GM23248 (cell line): ENCODE measurements around the gene TGFB1.

Experiments
- EZH2 ChIP-seq: fragments of 200-600 bp; sonication (generic); IDR thresholded peaks from 2 replicates; pipeline ENCODE4 v1.6.1; 2018; ENCODE audit warnings: antibody characterized with exemption, mild to moderate bottlenecking; ENCODE audit not compliant: insufficient read depth, poor library complexity, severe bottlenecking
- EZH2phosphoT487 ChIP-seq: fragments of 200-600 bp; sonication (generic); IDR thresholded peaks from 2 replicates; pipeline ENCODE4 v1.6.1; 2018; ENCODE audit warnings: antibody characterized with exemption, moderate library complexity, mild to moderate bottlenecking, low read depth; ENCODE audit not compliant: insufficient read depth

DNA sequence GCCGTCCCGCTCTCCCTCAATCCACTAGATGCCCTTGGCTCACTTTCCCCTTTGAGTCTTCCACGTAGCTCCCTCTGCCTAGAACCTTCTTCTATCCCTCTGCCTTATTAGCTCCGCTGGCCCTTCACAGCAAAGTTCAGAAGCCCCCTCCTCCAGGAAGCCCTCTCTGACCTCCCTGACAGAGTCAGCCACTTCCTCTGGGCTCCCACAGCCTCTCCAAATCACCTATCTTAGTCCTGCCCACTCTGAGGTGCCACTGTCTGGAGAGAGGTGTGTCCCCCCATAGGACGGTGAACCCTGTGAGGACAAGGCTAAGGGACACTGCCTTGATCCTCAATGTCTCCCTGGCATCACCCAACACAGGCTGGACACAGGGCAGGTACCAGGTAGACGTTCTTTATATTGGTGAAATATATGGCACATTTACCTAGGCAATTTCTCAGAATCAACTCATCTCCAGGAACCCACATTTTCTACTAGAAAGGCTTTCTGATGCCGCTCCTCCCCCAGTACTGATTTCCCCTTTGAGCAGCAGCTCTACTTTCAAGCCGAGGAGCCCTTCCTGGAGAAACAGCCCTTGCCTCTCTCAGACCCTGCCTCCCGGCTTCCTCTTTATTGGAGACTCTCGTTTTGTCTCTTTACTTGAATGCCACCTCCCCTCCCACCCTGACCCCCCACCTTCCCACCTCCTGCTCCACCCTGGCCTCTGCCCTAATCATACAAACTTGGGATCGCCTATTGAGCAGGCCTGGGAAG is 3.4 kb upstream of the TGFB1 start:
- TF ChIP-seq EZH2 (no peak), EZH2phosphoT487 (no peak)
